H1 (cell line): ENCODE data around the gene TELO2. TPM values are rescaled to one million over a fixed set of nuclear protein-coding genes. Genes with fewer than 3 reads are reported as not detected.

ENCODE experiments used
- CTCF ChIA-PET: fragments of 300-600 bp; sonication (Branson Sonifier 250); formaldehyde crosslinking; loops from one replicate; lab custom pipeline; 2021; ENCODE audit not compliant: partially characterized antibody; lab: Charles Lee
- POLR2A ChIA-PET: fragments of 300-600 bp; sonication (Branson Sonifier 250); formaldehyde crosslinking; loops from one replicate; lab custom pipeline; 2021; ENCODE audit warnings: inconsistent platforms; ENCODE audit not compliant: partially characterized antibody; lab: Charles Lee
- DNase-seq, 2 experiments: peaks; one replicate each; pipeline versions ENCODE4 v3.0.0 to v3.0.0-alpha.2; 2010 to 2022; ENCODE audit warnings: low spot score in 2 of 2, low read depth in 1 of 2, mixed read lengths in 1 of 2
- FAIRE-seq: peaks from 2 replicates; lab custom pipeline; 2011; peaks lifted over from hg19 to GRCh38; lab: Jason Lieb, UNC
- H2AFZ ChIP-seq: 2 replicates; pipeline ENCODE4 v1.8.1; 2012; ENCODE audit warnings: low read length, inconsistent platforms
- H2AK5ac ChIP-seq: 2 replicates; pipeline ENCODE4 v1.6.1; 2013; ENCODE audit warnings: low read depth, low read length
- H2BK120ac ChIP-seq: replicated peaks from 2 replicates; pipeline ENCODE3; 2013; ENCODE audit warnings: low read depth, low read length, inconsistent platforms
- H2BK12ac ChIP-seq: 2 replicates; pipeline ENCODE4 v1.6.1; 2013; ENCODE audit warnings: low read depth, low read length
- H2BK15ac ChIP-seq: 2 replicates; pipeline ENCODE4 v1.6.1; 2013; ENCODE audit warnings: low read length
- H2BK20ac ChIP-seq: 2 replicates; pipeline ENCODE4 v1.6.1; 2013; ENCODE audit warnings: low read length
- H2BK5ac ChIP-seq: 2 replicates; pipeline ENCODE4 v1.6.1; 2013; ENCODE audit warnings: low read depth, low read length
- H3K14ac ChIP-seq: 2 replicates; pipeline ENCODE4 v1.6.1; 2013; ENCODE audit warnings: inconsistent platforms; ENCODE audit not compliant: insufficient read length
- H3K18ac ChIP-seq: 2 replicates; pipeline ENCODE4 v1.6.1; 2013; ENCODE audit warnings: low read length; ENCODE audit errors: extremely low read depth
- H3K23ac ChIP-seq: 2 replicates; pipeline ENCODE4 v1.6.1; 2013; ENCODE audit warnings: inconsistent platforms; ENCODE audit not compliant: insufficient read length
- H3K23me2 ChIP-seq: 2 replicates; pipeline ENCODE4 v1.6.1; 2013; ENCODE audit warnings: low read depth, low read length
- H3K27ac ChIP-seq: 2 replicates; pipeline ENCODE4 v1.6.1; 2011; ENCODE audit warnings: low read depth, low read length, inconsistent platforms
- H3K27me3 ChIP-seq, 4 experiments: replicated peaks in 1 of 4; 1 replicate in 1 of 4; 2 replicates in 3 of 4; pipeline versions ENCODE4 v1.6.1 to v1.8.1; 2011 to 2013; ENCODE audit warnings: low read length in 3 of 4, mild to moderate bottlenecking in 3 of 4, inconsistent platforms in 2 of 4, mixed read lengths in 2 of 4, moderate library complexity in 1 of 4; ENCODE audit not compliant: control insufficient read depth in 3 of 4, insufficient read depth in 3 of 4; ENCODE audit errors: extremely low read depth in 1 of 4
- H3K36me3 ChIP-seq, 4 experiments: 2 replicates each; pipeline versions ENCODE4 v1.6.1 to v1.8.1; 2011 to 2013; ENCODE audit warnings: mild to moderate bottlenecking in 4 of 4, low read length in 3 of 4, moderate library complexity in 2 of 4, control low read depth in 1 of 4, inconsistent platforms in 1 of 4; ENCODE audit not compliant: insufficient read depth in 4 of 4, control insufficient read depth in 2 of 4
- H3K4ac ChIP-seq: replicated peaks from 2 replicates; pipeline ENCODE3; 2013; ENCODE audit warnings: low read length, low read depth, mixed read lengths, inconsistent platforms; ENCODE audit not compliant: insufficient read length
- H3K4me1 ChIP-seq, 4 experiments: replicated peaks in 1 of 4; 1 replicate in 1 of 4; 2 replicates in 3 of 4; pipeline versions ENCODE4 v1.6.1 to v1.8.1; 2011 to 2013; ENCODE audit warnings: low read length in 3 of 4, inconsistent platforms in 2 of 4, mixed read lengths in 1 of 4; ENCODE audit not compliant: insufficient read depth in 4 of 4, control insufficient read depth in 3 of 4
- H3K4me2 ChIP-seq, 2 experiments: 2 replicates each; pipeline versions ENCODE4 v1.6.1 to v1.8.1; 2011 to 2013; ENCODE audit warnings: low read depth in 2 of 2, low read length in 2 of 2, control low read depth in 1 of 2, inconsistent platforms in 1 of 2, mild to moderate bottlenecking in 1 of 2; ENCODE audit not compliant: insufficient read depth in 1 of 2
- H3K4me3 ChIP-seq, 4 experiments: fragments of 200-600, 300-600 bp in 1 of 4; sonication (generic), shearing (Covaris generic), sonication (Bioruptor Twin) in 1 of 4; 2 replicates each; pipeline versions ENCODE4 v1.5.1 to v1.8.1; 2011 to 2016; ENCODE audit warnings: low read length in 4 of 4, low read depth in 3 of 4, control low read depth in 2 of 4, inconsistent platforms in 2 of 4, mild to moderate bottlenecking in 2 of 4, mixed read lengths in 1 of 4, moderate library complexity in 1 of 4; ENCODE audit not compliant: insufficient read depth in 2 of 4; ENCODE audit errors: extremely low read depth in 1 of 4
- H3K56ac ChIP-seq: replicated peaks from 2 replicates; pipeline ENCODE3; 2013; ENCODE audit warnings: low read depth, mild to moderate bottlenecking, mixed read lengths, low read length, inconsistent platforms; ENCODE audit not compliant: insufficient read length
- H3K79me1 ChIP-seq: 2 replicates; pipeline ENCODE4 v1.6.1; 2013; ENCODE audit warnings: low read depth, low read length, control low read depth
- H3K79me2 ChIP-seq, 2 experiments: 2 replicates each; pipeline versions ENCODE4 v1.6.1 to v1.8.1; 2012 to 2013; ENCODE audit warnings: low read length in 2 of 2, mild to moderate bottlenecking in 2 of 2, inconsistent platforms in 1 of 2; ENCODE audit not compliant: insufficient read depth in 2 of 2, control insufficient read depth in 1 of 2
- H3K9ac ChIP-seq, 4 experiments: replicated peaks in 1 of 4; 1 replicate in 1 of 4; 2 replicates in 3 of 4; pipeline versions ENCODE4 v1.6.1 to v1.8.1; 2011 to 2013; ENCODE audit warnings: low read depth in 3 of 4, low read length in 3 of 4, control low read depth in 2 of 4, mild to moderate bottlenecking in 2 of 4, moderate library complexity in 2 of 4, inconsistent platforms in 1 of 4; ENCODE audit errors: extremely low read depth in 1 of 4
- H3K9me3 ChIP-seq, 2 experiments: 2 replicates each; pipeline versions ENCODE4 v1.6.1 to v1.8.1; 2012 to 2013; ENCODE audit warnings: mild to moderate bottlenecking in 2 of 2, moderate library complexity in 2 of 2, control low read depth in 1 of 2, inconsistent platforms in 1 of 2, low read depth in 1 of 2, low read length in 1 of 2, mixed read lengths in 1 of 2; ENCODE audit not compliant: insufficient read depth in 2 of 2
- H4K20me1 ChIP-seq, 2 experiments: replicated peaks in 1 of 2; 2 replicates each; pipeline versions ENCODE3 to v1.8.1; 2011 to 2013; ENCODE audit warnings: inconsistent platforms in 2 of 2, low read length in 2 of 2, mild to moderate bottlenecking in 1 of 2; ENCODE audit not compliant: insufficient read depth in 2 of 2, control insufficient read depth in 1 of 2
- H4K5ac ChIP-seq: 2 replicates; pipeline ENCODE4 v1.6.1; 2013; ENCODE audit warnings: low read length, low read depth, mixed read lengths, inconsistent platforms; ENCODE audit not compliant: insufficient read length
- H4K8ac ChIP-seq: 2 replicates; pipeline ENCODE4 v1.8.0; 2013; ENCODE audit warnings: mild to moderate bottlenecking, moderate library complexity, low read length, inconsistent platforms; ENCODE audit not compliant: insufficient read depth; ENCODE audit errors: extremely low read depth
- H4K91ac ChIP-seq: replicated peaks from 2 replicates; pipeline ENCODE3; 2013; ENCODE audit warnings: low read length, mixed read lengths, inconsistent platforms; ENCODE audit not compliant: insufficient read length
- CTBP2 ChIP-seq: IDR thresholded peaks from 2 replicates; pipeline ENCODE4 v1.7.0; 2011; ENCODE audit warnings: borderline replicate concordance, mild to moderate bottlenecking, moderate library complexity, mixed read lengths, low read length; ENCODE audit not compliant: insufficient read depth, insufficient read length
- EGR1 ChIP-seq: IDR thresholded peaks from 2 replicates; pipeline ENCODE4 v1.6.1; 2011; ENCODE audit warnings: low read depth, low read length, borderline replicate concordance
- EP300 ChIP-seq, 2 experiments: IDR thresholded peaks; 1 replicate in 1 of 2; 2 replicates in 1 of 2; pipeline ENCODE4 v1.6.1; 2011 to 2012; ENCODE audit warnings: low read depth in 2 of 2, low read length in 2 of 2, mild to moderate bottlenecking in 2 of 2, borderline replicate concordance in 1 of 2, inconsistent platforms in 1 of 2, moderate library complexity in 1 of 2
- HDAC6 ChIP-seq: IDR thresholded peaks from one replicate; pipeline ENCODE4 v1.7.1; 2012; ENCODE audit warnings: low read depth, mild to moderate bottlenecking, inconsistent platforms, low read length, moderate library complexity
- KDM4A ChIP-seq: IDR thresholded peaks from one replicate; pipeline ENCODE4 v1.7.1; 2012; ENCODE audit warnings: low read depth, mild to moderate bottlenecking, moderate library complexity, low read length, inconsistent platforms; ENCODE audit not compliant: severe bottlenecking
- RFX5 ChIP-seq: IDR thresholded peaks from 2 replicates; pipeline ENCODE4 v1.6.1; 2011; ENCODE audit warnings: low read depth, low read length, improper control_type of control experiment, borderline replicate concordance
- SIRT6 ChIP-seq: IDR thresholded peaks from one replicate; pipeline ENCODE4 v1.7.1; 2012; ENCODE audit warnings: low read length, inconsistent platforms
- SP4 ChIP-seq: IDR thresholded peaks from 2 replicates; pipeline ENCODE4 v1.6.1; 2012; ENCODE audit warnings: low read length, inconsistent platforms
- TAF1 ChIP-seq: IDR thresholded peaks from 2 replicates; pipeline ENCODE4 v1.6.1; 2011; ENCODE audit warnings: mild to moderate bottlenecking, low read depth, low read length
- ZNF274 ChIP-seq: IDR thresholded peaks from 2 replicates; pipeline ENCODE4 v1.7.0; 2012; ENCODE audit warnings: low read length, borderline replicate concordance; ENCODE audit errors: extremely low read depth
- WGBS, 2 experiments: shearing (Covaris generic) in 1 of 2; methylation state at CpG; one replicate each; pipeline versions ENCODE4 v1.1.6 to v1.1.7; 2013 to 2015; ENCODE audit warnings: low lambda C conversion rate in 2 of 2, mixed read lengths in 2 of 2, inconsistent platforms in 1 of 2, low coverage in 1 of 2, missing lambda C conversion rate in 1 of 2; ENCODE audit not compliant: insufficient replicate concordance in 2 of 2, insufficient coverage in 1 of 2, insufficient read length in 1 of 2; ENCODE audit errors: extremely low coverage in 1 of 2, missing lambda C conversion rate in 1 of 2; 5-methylcytosine and 5-hydroxymethylcytosine counted together
- polyA plus RNA-seq, 7 experiments: library from polyadenylated mRNA; depleted of rRNA in 3 of 7; stranded (reverse) in 5 of 7; unstranded in 2 of 7; fragments of >200 nt in 5 of 7; fragments of 200-250 nt in 2 of 7; gene quantifications; 1 replicate in 5 of 7; 2 replicates in 1 of 7; 4 replicates in 1 of 7; pipeline versions ENCODE4 v1.2.1 to v1.2.3, GENCODE V29; 2011 to 2013; ENCODE audit warnings: missing spikeins in 2 of 7, mixed read lengths in 2 of 7
- total RNA-seq: library from RNA; stranded (reverse); fragmentation: NEBNext Ultra II Directional; extraction: Animal tissue kit (Norgen Biotek cat#: 25700); gene quantifications from 2 replicates; pipeline ENCODE4 v1.2.1, GENCODE V29; 2021
- TF ChIP-seq, protein P1 (sequence below), 3 experiments: IDR thresholded peaks; 1 replicate in 2 of 3; 2 replicates in 1 of 3; pipeline versions ENCODE4 v1.5.1 to v1.6.1; 2011; ENCODE audit warnings: low read length in 3 of 3, mild to moderate bottlenecking in 3 of 3, inconsistent platforms in 2 of 3, low read depth in 1 of 3, moderate library complexity in 1 of 3; ENCODE audit not compliant: insufficient read depth in 1 of 3; ENCODE audit errors: control extremely low read depth in 1 of 3

TELO2 gene
- total and polyA plus RNA-seq, 2 of the 8 experiments (the other 6 are each of a cell fraction or from before 2014, with no cell fraction given): 39.3 to 64.8 TPM

DNA sequence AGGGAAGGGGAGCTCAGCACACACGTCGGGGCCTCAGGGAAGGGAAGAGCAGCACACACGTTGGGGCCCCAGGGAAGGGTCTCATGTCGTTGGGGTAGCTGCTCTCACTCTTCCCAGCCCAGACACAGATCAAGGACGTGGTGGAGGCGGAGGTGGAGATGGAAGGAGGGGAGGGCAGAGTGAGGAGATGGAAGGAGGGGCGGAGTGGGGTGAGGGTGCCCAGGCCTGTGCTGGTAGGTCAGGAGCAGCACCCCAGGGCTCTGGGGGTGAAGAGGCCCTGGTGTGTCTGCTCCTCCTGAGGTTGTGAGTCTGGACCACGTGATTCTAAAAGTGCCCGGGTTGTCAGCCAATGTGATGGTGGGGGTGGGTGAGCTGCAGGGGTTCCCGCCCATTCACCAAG, 33.2 kb upstream of the TELO2 start:
- WGBS, 2 experiments: 93% methylated on average over 10 of the region's 10 CpGs; no CpG with 5 or more reads in 1 of the 2 experiments
- Histone ChIP-seq H3K27ac (no peak overlapping the region), H4K20me1 (peaks cover 0 to 7% of the 10 kb centered on the region in 2 experiments), H2AK5ac (no peak overlapping the region), H4K5ac (no peak overlapping the region), H2AFZ (no peak overlapping the region), H3K79me2 (no peaks in the 10 kb centered on the region; a peak in 1 of 4 replicates), H2BK15ac (no peak overlapping the region), H2BK5ac (no peak overlapping the region), H4K91ac (no peak overlapping the region), H3K4me3 (no peak overlapping the region), H3K4me1 (no peaks in the 10 kb centered on the region), H3K4me2 (no peak overlapping the region), H3K18ac (no peak overlapping the region), H2BK12ac (no peak overlapping the region), H3K4ac (no peak overlapping the region), H2BK20ac (no peak overlapping the region), H3K36me3 (peaks cover 0 to 37% (median 6%) of the 10 kb centered on the region in 4 experiments; a peak in 6 of 8 replicates), H4K8ac (0 out of 2 replicates have a peak overlapping the region, but pooled peaks have one; percentile 25), H3K79me1 (no peaks in the 10 kb centered on the region; the same call in 1 of the 2 replicates), H2BK120ac (no peak overlapping the region), H3K14ac (no peak overlapping the region), H3K23ac (no peak overlapping the region), H3K23me2 (no peaks in the 10 kb centered on the region), H3K56ac (no peak overlapping the region), H3K9ac (no peak overlapping the region), H3K9me3 (no peaks in the 10 kb centered on the region), H3K27me3 (no peaks in the 10 kb centered on the region)
- FAIRE-seq (no peak), DNase-seq (peak in 1 of 2 experiments; percentile 19)
- CTCF ChIA-PET: interaction anchor here (0.6 to 0.8 kb wide), 3 partner anchors 11 to 299 kb away, joined by 3 read pairs; no protein-coding TSS in a partner anchor
- POLR2A ChIA-PET: interaction anchor here (1.4 to 2.2 kb wide), 2 partner anchors 10 to 56 kb away, joined by 3 to 6 read pairs; no protein-coding TSS in a partner anchor
- TF ChIP-seq EGR1 (no peak), KDM4A (no peak), EP300 (IDR thresholded peaks at IDR 0.05; ENCODE audit: borderline replicate concordance in 1 of 2, low read depth in 2 of 2, low read length in 2 of 2) (no peak), SIRT6 (no peak), ZNF274 (no peak), RFX5 (no peak), SP4 (no peak), TAF1 (no peak), CTBP2 (no peak), HDAC6 (no peak)
- TF ChIP-seq, protein P1, sequence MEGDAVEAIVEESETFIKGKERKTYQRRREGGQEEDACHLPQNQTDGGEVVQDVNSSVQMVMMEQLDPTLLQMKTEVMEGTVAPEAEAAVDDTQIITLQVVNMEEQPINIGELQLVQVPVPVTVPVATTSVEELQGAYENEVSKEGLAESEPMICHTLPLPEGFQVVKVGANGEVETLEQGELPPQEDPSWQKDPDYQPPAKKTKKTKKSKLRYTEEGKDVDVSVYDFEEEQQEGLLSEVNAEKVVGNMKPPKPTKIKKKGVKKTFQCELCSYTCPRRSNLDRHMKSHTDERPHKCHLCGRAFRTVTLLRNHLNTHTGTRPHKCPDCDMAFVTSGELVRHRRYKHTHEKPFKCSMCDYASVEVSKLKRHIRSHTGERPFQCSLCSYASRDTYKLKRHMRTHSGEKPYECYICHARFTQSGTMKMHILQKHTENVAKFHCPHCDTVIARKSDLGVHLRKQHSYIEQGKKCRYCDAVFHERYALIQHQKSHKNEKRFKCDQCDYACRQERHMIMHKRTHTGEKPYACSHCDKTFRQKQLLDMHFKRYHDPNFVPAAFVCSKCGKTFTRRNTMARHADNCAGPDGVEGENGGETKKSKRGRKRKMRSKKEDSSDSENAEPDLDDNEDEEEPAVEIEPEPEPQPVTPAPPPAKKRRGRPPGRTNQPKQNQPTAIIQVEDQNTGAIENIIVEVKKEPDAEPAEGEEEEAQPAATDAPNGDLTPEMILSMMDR (IDR thresholded peaks at IDR 0.05; ENCODE audit: control extremely low read depth in 1 of 3, insufficient read depth in 1 of 3, low read depth in 1 of 3, low read length in 3 of 3): no peak
